ENCODE results near the gene PSMC6. TPM values are rescaled to one million over a fixed set of nuclear protein-coding genes. Genes with fewer than 3 reads are reported as not detected.

PSMC6 gene
- total and polyA plus RNA-seq, 2 of the 8 experiments (the other 6 are each of a cell fraction or from before 2014, with no cell fraction given) = 45.1 to 107 TPM

DNA sequence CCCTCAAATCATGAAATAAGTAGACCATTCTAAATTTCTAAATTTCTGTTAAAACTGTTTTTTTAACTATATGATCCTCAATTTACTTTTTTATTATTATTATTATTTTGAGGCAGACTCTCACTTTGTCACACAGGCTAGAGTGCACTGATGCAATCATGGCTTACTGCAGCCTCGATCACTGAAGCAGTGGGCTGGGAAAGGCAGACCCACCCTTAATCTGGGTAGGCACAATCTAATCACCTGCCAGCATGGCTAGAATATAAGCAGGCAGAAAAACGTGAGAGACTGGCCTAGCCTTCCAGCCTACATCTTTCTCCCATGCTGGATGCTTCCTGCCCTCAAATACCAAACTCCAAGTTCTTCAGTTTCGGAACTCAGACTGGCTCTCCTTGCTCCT, 14.0 kb upstream of the PSMC6 start (continued):
- TF ChIP-seq POU5F1 (IDR thresholded peaks at IDR 0.05; ENCODE audit: low read depth, low read length) (no peak), CHD2 (IDR thresholded peaks at IDR 0.05; ENCODE audit: low read length) (no peak), RBBP5 (IDR thresholded peaks at IDR 0.05; ENCODE audit: borderline replicate concordance, low read depth, low read length) (no peak), SAP30 (IDR thresholded peaks at IDR 0.05; ENCODE audit: insufficient read depth, insufficient replicate concordance, low read length) (no peak), RXRA (IDR thresholded peaks at IDR 0.05; ENCODE audit: insufficient read depth, low read depth, low read length) (no peak), EGR1 (IDR thresholded peaks at IDR 0.05; ENCODE audit: borderline replicate concordance, low read depth, low read length) (no peak), POLR2AphosphoS5 (IDR thresholded peaks at IDR 0.05; ENCODE audit: low read depth, low read length) (no peak), SP2 (IDR thresholded peaks at IDR 0.05; ENCODE audit: low read length) (no peak)

All from H1 (cell line).